K562 (cell line): ENCODE results near the gene DELE1. TPM values are rescaled to one million over a fixed set of nuclear protein-coding genes. Genes with fewer than 3 reads are reported as not detected.

Experiments used
- ATAC-seq: fragments of 200-7000 bp; cut with Tn5 transposase; 3 replicates; pipeline ENCODE4 v1.9.1; 2020; ENCODE audit warnings: moderate library complexity
- BruUV-seq: library from RNA; stranded (reverse); fragments of 400-500 nt; replicated peaks from 2 replicates; lab custom pipeline; 2021; lab: Mats Ljungman, UMichigan
- CTCF ChIA-PET: fragments of 300-600 bp; formaldehyde crosslinking; extraction: SDS; loops from one replicate; lab custom pipeline; 2021; ENCODE audit warnings: low intra/inter-chr PET ratio; lab: Yijun Ruan, JAX
- POLR2A ChIA-PET: fragments of 300-600, 350-650 bp; sonication (Branson Sonifier 250); formaldehyde crosslinking; extraction: SDS; loops from one replicate; lab custom pipeline; 2021; ENCODE audit warnings: antibody characterized with exemption, inconsistent platforms; lab: Yijun Ruan, JAX
- DNase-seq, 4 experiments: peaks; one replicate each; pipeline versions ENCODE4 v3.0.0 to v3.0.0-alpha.2; 2011 to 2018; ENCODE audit warnings: low spot score in 3 of 4, mixed read lengths in 3 of 4; ENCODE audit errors: extremely low read depth in 1 of 4
- FAIRE-seq: peaks from 2 replicates; lab custom pipeline; 2011; peaks lifted over from hg19 to GRCh38; lab: Jason Lieb, UNC
- H2AFZ ChIP-seq: 2 replicates; pipeline ENCODE4 v1.6.0; 2011; ENCODE audit warnings: low read depth, low read length, control low read depth, inconsistent platforms
- H3K27ac ChIP-seq: fragments of 200-600 bp; 3 replicates; pipeline ENCODE4 v1.8.0; 2011; ENCODE audit warnings: low read depth, mild to moderate bottlenecking, control low read depth, inconsistent platforms, low read length, moderate library complexity, mixed read lengths; ENCODE audit errors: extremely low read depth
- H3K27me3 ChIP-seq, 2 experiments: fragments of 300-600 bp in 1 of 2; 2 replicates in 1 of 2; 3 replicates in 1 of 2; pipeline versions ENCODE4 v1.6.0 to v1.8.0; 2011; ENCODE audit warnings: inconsistent platforms in 2 of 2, low read length in 2 of 2, mild to moderate bottlenecking in 1 of 2, mixed read lengths in 1 of 2, moderate library complexity in 1 of 2; ENCODE audit not compliant: control insufficient read depth in 2 of 2, insufficient read depth in 2 of 2
- H3K36me3 ChIP-seq: fragments of 300-600 bp; 3 replicates; pipeline ENCODE4 v1.8.0; 2011; ENCODE audit warnings: mild to moderate bottlenecking, low read length, inconsistent platforms; ENCODE audit not compliant: control insufficient read depth, insufficient read depth
- H3K4me1 ChIP-seq, 2 experiments: fragments of 200-600 bp in 1 of 2; replicated peaks in 1 of 2; 2 replicates in 1 of 2; 3 replicates in 1 of 2; pipeline versions ENCODE4 v1.5.1 to v1.8.0; 2011; ENCODE audit warnings: inconsistent platforms in 2 of 2, low read length in 2 of 2, mild to moderate bottlenecking in 1 of 2, mixed read lengths in 1 of 2, moderate library complexity in 1 of 2; ENCODE audit not compliant: control insufficient read depth in 2 of 2, insufficient read depth in 2 of 2
- H3K4me2 ChIP-seq: 2 replicates; pipeline ENCODE4 v1.6.1; 2011; ENCODE audit warnings: low read length, control low read depth, inconsistent platforms, mixed read lengths; ENCODE audit not compliant: insufficient read depth
- H3K4me3 ChIP-seq: fragments of 200-600 bp; sonication (generic), shearing (Covaris generic); 2 replicates; pipeline ENCODE4 v1.5.1; 2016; ENCODE audit warnings: control low read depth, inconsistent platforms
- H3K79me2 ChIP-seq: fragments of 200-600 bp; 3 replicates; pipeline ENCODE4 v1.8.0; 2011; ENCODE audit warnings: low read length, inconsistent platforms; ENCODE audit not compliant: control insufficient read depth, insufficient read depth
- H3K9ac ChIP-seq, 2 experiments: 2 replicates each; pipeline versions ENCODE4 v1.6.0 to v1.6.1; 2011; ENCODE audit warnings: low read depth in 2 of 2, low read length in 2 of 2, control low read depth in 1 of 2, inconsistent platforms in 1 of 2, mild to moderate bottlenecking in 1 of 2, mixed read lengths in 1 of 2; ENCODE audit not compliant: insufficient read depth in 1 of 2
- H3K9me1 ChIP-seq: one replicate; pipeline ENCODE4 v1.6.0; 2011; ENCODE audit warnings: inconsistent platforms, mild to moderate bottlenecking, low read length, moderate library complexity; ENCODE audit not compliant: control insufficient read depth, insufficient read depth
- H3K9me3 ChIP-seq: replicated peaks from 2 replicates; pipeline ENCODE4 v1.5.1; 2011; ENCODE audit warnings: low read depth, low read length, inconsistent platforms; ENCODE audit not compliant: control insufficient read depth, insufficient read depth
- H4K20me1 ChIP-seq: replicated peaks from 2 replicates; pipeline ENCODE4 v1.6.1; 2011; ENCODE audit warnings: low read length, inconsistent platforms, mixed read lengths; ENCODE audit not compliant: control insufficient read depth, insufficient read depth
- CCNT2 ChIP-seq: IDR thresholded peaks from 2 replicates; pipeline ENCODE4 v1.6.1; 2011; ENCODE audit warnings: borderline replicate concordance, low read depth, mild to moderate bottlenecking, moderate library complexity, mixed read lengths, low read length; ENCODE audit not compliant: insufficient read length; ENCODE audit errors: extremely low read depth
- CTBP1 ChIP-seq: fragments of 450-650 bp; IDR thresholded peaks from 2 replicates; pipeline ENCODE4 v1.6.1; 2016; ENCODE audit warnings: borderline replicate concordance
- E2F1 ChIP-seq: sonication (generic); formaldehyde crosslinking; IDR thresholded peaks from 2 replicates; pipeline ENCODE4 v1.8.1; 2023; ENCODE audit warnings: mild to moderate bottlenecking, missing genetic modification reagents, moderate library complexity
- GTF2E2 ChIP-seq: fragments of 200-800 bp; sonication (Bioruptor generic); IDR thresholded peaks from 2 replicates; pipeline ENCODE4 v1.6.1; 2016; ENCODE audit warnings: missing genetic modification characterization, missing compliant biosample characterization
- KLF10 ChIP-seq: fragments of 250-450 bp; sonication (Bioruptor Pico); IDR thresholded peaks from 2 replicates; pipeline ENCODE4 v1.6.1; 2021; ENCODE audit warnings: matching md5 sums
- SNRNP70 ChIP-seq: fragments of 200-400 bp; formaldehyde crosslinking; optimal IDR thresholded peaks from 2 replicates; pipeline ENCODE3; 2017; ENCODE audit warnings: low read depth, low read length
- TCF7 ChIP-seq: sonication (generic); IDR thresholded peaks from 2 replicates; pipeline ENCODE4 v1.6.1; 2016; ENCODE audit warnings: antibody characterized with exemption, borderline replicate concordance
- YY1 ChIP-seq, 3 experiments: IDR thresholded peaks; 2 replicates each; pipeline ENCODE4 v1.6.1; 2011; ENCODE audit warnings: low read length in 2 of 3, mild to moderate bottlenecking in 2 of 3, moderate library complexity in 2 of 3, borderline replicate concordance in 1 of 3, control low read depth in 1 of 3, low read depth in 1 of 3; ENCODE audit not compliant: insufficient read depth in 3 of 3, insufficient replicate concordance in 2 of 3, control insufficient read depth in 1 of 3, insufficient read length in 1 of 3; ENCODE audit errors: extremely low read depth in 1 of 3
- ZNF212 ChIP-seq: fragments of 450-650 bp; formaldehyde crosslinking; IDR thresholded peaks from 2 replicates; pipeline ENCODE4 v1.4.0; 2020; ENCODE audit warnings: mild to moderate bottlenecking
- ZNF316 ChIP-seq: fragments of 450-650 bp; IDR thresholded peaks from 2 replicates; pipeline ENCODE4 v1.6.1; 2016
- ZNF408 ChIP-seq: fragments of 250-450 bp; sonication (Bioruptor Pico); IDR thresholded peaks from 2 replicates; pipeline ENCODE4 v1.4.0; 2020; ENCODE audit warnings: low read depth, mild to moderate bottlenecking, moderate library complexity
- ZNF717 ChIP-seq: fragments of 250-450 bp; sonication (Bioruptor Pico); IDR thresholded peaks from 2 replicates; pipeline ENCODE4 v1.5.0; 2021
- WGBS: fragments of 100-300 bp; shearing (Covaris generic); methylation state at CpG from one replicate; pipeline ENCODE4 v1.1.6; 2016; ENCODE audit warnings: low coverage, mixed read lengths; ENCODE audit not compliant: insufficient coverage; ENCODE audit errors: missing lambda C conversion rate; 5-methylcytosine and 5-hydroxymethylcytosine counted together
- in situ Hi-C: fragments of 300-500 bp; cut with MboI; formaldehyde crosslinking; loops from 4 replicates; pipeline ENCODE4 v1.15.0; 2018; ENCODE audit warnings: inconsistent platforms, mixed read lengths
- intact Hi-C: fragments of 100-400 bp; cut with micrococcal nuclease; formaldehyde crosslinking; loops from 2 replicates; pipeline ENCODE4 v1.14.2; 2022
- polyA plus RNA-seq, 8 experiments: library from polyadenylated mRNA; depleted of rRNA in 4 of 8; stranded (reverse) in 5 of 8; unstranded in 3 of 8; fragments of >200 nt; fragmentation: Nextera tagmentation in 2 of 8; fragmentation: Illumina TruSeq in 1 of 8; extraction: Ambion mirVana in 2 of 8; extraction: Trizol in 1 of 8; gene quantifications; 2 replicates each; pipeline versions ENCODE4 v1.2.1 to v1.2.3, GENCODE V29; 2011 to 2014; ENCODE audit warnings: inconsistent platforms in 1 of 8, missing spikeins in 1 of 8
- total RNA-seq, 7 experiments: library from RNA; depleted of rRNA in 6 of 7; stranded (reverse); fragments of >200 nt in 6 of 7; fragmentation: Illumina TruSeq in 2 of 7; extraction: Trizol in 2 of 7; gene quantifications; 2 replicates each; pipeline versions ENCODE4 v1.2.1 to v1.2.3, GENCODE V29; 2011 to 2021; ENCODE audit warnings: low replicate concordance in 1 of 7
- TF ChIP-seq, protein P1 (sequence below), 3 experiments: IDR thresholded peaks in 2 of 3; conservative IDR thresholded peaks in 1 of 3; 2 replicates each; pipeline ENCODE4 v1.5.1; 2011 to 2012; ENCODE audit warnings: low read length in 3 of 3, mild to moderate bottlenecking in 3 of 3, control low read depth in 2 of 3, improper control_type of control experiment in 1 of 3, inconsistent platforms in 1 of 3, low read depth in 1 of 3, mixed read lengths in 1 of 3, moderate library complexity in 1 of 3; ENCODE audit not compliant: insufficient read depth in 2 of 3

DELE1 gene
- total and polyA plus RNA-seq, 9 of the 15 experiments (the other 6 are each of a cell fraction or from before 2014, with no cell fraction given): 16.6 to 74.4 (median 49.8) TPM

GRCh38 chr5:141951332-141951781 lies 27.7 kb downstream of the DELE1 start:
- in situ Hi-C loops (no loop called here), intact Hi-C loops (no loop called here)
- Histone ChIP-seq H2AFZ (no peak overlapping the region), H3K4me3 (no peak overlapping the region), H3K27me3 (peaks cover 20 to 49% of the 10 kb centered on the region in 2 experiments; a peak in 4 of 5 replicates), H3K27ac (no peak overlapping the region), H3K9me1 (no peaks in the 10 kb centered on the region), H3K4me2 (no peak overlapping the region; the same call in 1 of the 2 replicates), H3K36me3 (no peaks in the 10 kb centered on the region), H4K20me1 (peaks cover under 1% of the 10 kb centered on the region; the same call in 1 of the 2 replicates), H3K9me3 (no peaks in the 10 kb centered on the region), H3K9ac (no peak overlapping the region; a peak in 1 of 4 replicates), H3K79me2 (no peaks in the 10 kb centered on the region), H3K4me1 (no peaks in the 10 kb centered on the region; a peak in 1 of 5 replicates)
- POLR2A ChIA-PET: no interaction called here
- CTCF ChIA-PET: no interaction called here
- FAIRE-seq: no peak
- ATAC-seq: peak; percentile 87
- TF ChIP-seq ZNF212 (CRISPR knock-in tag): no peak
- TF ChIP-seq, protein P1, sequence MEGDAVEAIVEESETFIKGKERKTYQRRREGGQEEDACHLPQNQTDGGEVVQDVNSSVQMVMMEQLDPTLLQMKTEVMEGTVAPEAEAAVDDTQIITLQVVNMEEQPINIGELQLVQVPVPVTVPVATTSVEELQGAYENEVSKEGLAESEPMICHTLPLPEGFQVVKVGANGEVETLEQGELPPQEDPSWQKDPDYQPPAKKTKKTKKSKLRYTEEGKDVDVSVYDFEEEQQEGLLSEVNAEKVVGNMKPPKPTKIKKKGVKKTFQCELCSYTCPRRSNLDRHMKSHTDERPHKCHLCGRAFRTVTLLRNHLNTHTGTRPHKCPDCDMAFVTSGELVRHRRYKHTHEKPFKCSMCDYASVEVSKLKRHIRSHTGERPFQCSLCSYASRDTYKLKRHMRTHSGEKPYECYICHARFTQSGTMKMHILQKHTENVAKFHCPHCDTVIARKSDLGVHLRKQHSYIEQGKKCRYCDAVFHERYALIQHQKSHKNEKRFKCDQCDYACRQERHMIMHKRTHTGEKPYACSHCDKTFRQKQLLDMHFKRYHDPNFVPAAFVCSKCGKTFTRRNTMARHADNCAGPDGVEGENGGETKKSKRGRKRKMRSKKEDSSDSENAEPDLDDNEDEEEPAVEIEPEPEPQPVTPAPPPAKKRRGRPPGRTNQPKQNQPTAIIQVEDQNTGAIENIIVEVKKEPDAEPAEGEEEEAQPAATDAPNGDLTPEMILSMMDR (IDR thresholded peaks at IDR 0.05 in 2 of 3, conservative IDR thresholded peaks at IDR 0.05 in 1 of 3; ENCODE audit: insufficient read depth in 2 of 3, low read depth in 1 of 3, low read length in 3 of 3): peak; percentile 37 to 68 (median 54)
- TF ChIP-seq ZNF316: peak; percentile 10; the same call in 1 of the 2 replicates
- BruUV-seq: no TSS peak
- 17% methylated on average over 9 of the region's 9 CpGs for WGBS
- peak; percentile 43 to 68 (median 61) for DNase-seq

GRCh38 chr5:141952020-141952419 lies 28.3 kb downstream of the DELE1 start:
- CTCF ChIA-PET: no interaction called here
- Histone ChIP-seq H3K9me1 (no peaks in the 10 kb centered on the region), H4K20me1 (peaks cover 4% of the 10 kb centered on the region; the same call in 1 of the 2 replicates), H3K4me1 (no peaks in the 10 kb centered on the region; a peak in 1 of 5 replicates), H3K79me2 (no peaks in the 10 kb centered on the region), H3K9me3 (no peaks in the 10 kb centered on the region), H3K4me3 (no peak overlapping the region), H3K9ac (no peak overlapping the region), H3K36me3 (no peaks in the 10 kb centered on the region), H3K4me2 (no peak overlapping the region), H2AFZ (no peak overlapping the region), H3K27me3 (peaks cover 20 to 53% of the 10 kb centered on the region in 2 experiments; a peak in 4 of 5 replicates), H3K27ac (no peak overlapping the region)
- POLR2A ChIA-PET: no interaction called here
- in situ Hi-C loops (no loop called here), intact Hi-C loops (no loop called here)
- BruUV-seq: no TSS peak
- ATAC-seq (no peak), DNase-seq (no peak), FAIRE-seq (no peak)
- WGBS: 29% methylated on average over 2 of the region's 2 CpGs
- TF ChIP-seq YY1 (IDR thresholded peaks at IDR 0.05; ENCODE audit: borderline replicate concordance in 1 of 3, control insufficient read depth in 1 of 3, extremely low read depth in 1 of 3, insufficient read depth in 3 of 3, insufficient read length in 1 of 3, insufficient replicate concordance in 2 of 3, low read depth in 1 of 3, low read length in 2 of 3) (no peak), ZNF408 (CRISPR knock-in tag) (no peak), GTF2E2 (tag) (no peak), E2F1 (no peak), SNRNP70 (no peak), KLF10 (CRISPR knock-in tag) (no peak), CCNT2 (no peak), CTBP1 (no peak), ZNF717 (CRISPR knock-in tag) (no peak), TCF7 (no peak)
